NCI-H128 (cell line): ENCODE measurements around the gene ESRRG.
"Not testable (repeated sequence)": the region's sequence is repeated elsewhere in the genome, so short reads cannot be mapped to it uniquely, and the experiment has no call there.

Source experiments
- DNase-seq: peaks from one replicate; lab custom pipeline; 2025; ENCODE audit not compliant: unreplicated experiment; lab: John Stamatoyannopoulos, UW

ESRRG gene

GRCh38 chr1:216576234-216576937, 146.8 kb downstream of the ESRRG start:
- DNase-seq, result no peak

- no peak for DNase-seq
Observed at GRCh38 chr1:216566641-216567205, 156.5 kb downstream of the ESRRG start.

- DNase-seq, result no peak
Observed at GRCh38 chr1:216563087-216563486, 160.1 kb downstream of the ESRRG start.

GRCh38 chr1:216562383-216562782, 160.8 kb downstream of the ESRRG start:
- DNase-seq, result no peak

- DNase-seq, result no peak
Observed at GRCh38 chr1:216560527-216560926, 162.7 kb downstream of the ESRRG start.

- no peak for DNase-seq
Observed at GRCh38 chr1:216559359-216559758, 163.9 kb downstream of the ESRRG start.

GRCh38 chr1:216555653-216556052, 167.6 kb downstream of the ESRRG start:
- no peak for DNase-seq

GRCh38 chr1:216554934-216555333, 168.3 kb downstream of the ESRRG start:
- DNase-seq, result no peak

- no peak for DNase-seq
Observed at GRCh38 chr1:216553766-216554165, 169.5 kb downstream of the ESRRG start.

GRCh38 chr1:216553040-216553439, 170.2 kb downstream of the ESRRG start:
- DNase-seq, result no peak

GRCh38 chr1:216549796-216550195, 173.4 kb downstream of the ESRRG start:
- DNase-seq, result no peak

GRCh38 chr1:216542741-216543140, 180.5 kb downstream of the ESRRG start:
- DNase-seq, result no peak

GRCh38 chr1:216542263-216542662, 181.0 kb downstream of the ESRRG start:
- no peak for DNase-seq

- DNase-seq, result no peak
Observed at GRCh38 chr1:216535751-216536150, 187.5 kb downstream of the ESRRG start.

- DNase-seq, result no peak
Observed at GRCh38 chr1:216535059-216535458, 188.2 kb downstream of the ESRRG start.

GRCh38 chr1:216533776-216534175, 189.5 kb downstream of the ESRRG start:
- DNase-seq, result no peak

- DNase-seq, result no peak
Observed at GRCh38 chr1:216532251-216532798, 190.9 kb downstream of the ESRRG start.

GRCh38 chr1:216531263-216532239, 191.7 kb downstream of the ESRRG start:
- no peak for DNase-seq

GRCh38 chr1:216529851-216530250, 193.4 kb downstream of the ESRRG start:
- DNase-seq, result not testable (repeated sequence)

GRCh38 chr1:216528816-216529215, 194.4 kb downstream of the ESRRG start:
- DNase-seq, result no peak

- no peak for DNase-seq
Observed at GRCh38 chr1:216523449-216524190, 199.6 kb downstream of the ESRRG start.
